K562 (cell line): ENCODE data around the gene PANK2. TPM values are rescaled to one million over a fixed set of nuclear protein-coding genes. Genes with fewer than 3 reads are reported as not detected.

Experiments
- ATF1 ChIP-seq, 2 experiments: fragments of 450-650 bp in 1 of 2; IDR thresholded peaks; 2 replicates each; pipeline ENCODE4 v1.6.1; 2016; ENCODE audit warnings: missing compliant biosample characterization in 1 of 2, missing genetic modification characterization in 1 of 2
- C11orf30 ChIP-seq: fragments of 450-650 bp; IDR thresholded peaks from 2 replicates; pipeline ENCODE4 v1.6.1; 2016; ENCODE audit warnings: low read depth, mild to moderate bottlenecking
- CBX1 ChIP-seq: sonication (generic); IDR thresholded peaks from 2 replicates; pipeline ENCODE4 v1.6.1; 2016; ENCODE audit warnings: antibody characterized with exemption, low read depth, mild to moderate bottlenecking
- CHCHD3 ChIP-seq: fragments of 250-450 bp; sonication (Bioruptor Pico); IDR thresholded peaks from 2 replicates; pipeline ENCODE4 v2.1.2; 2022; ENCODE audit warnings: mild to moderate bottlenecking
- CREB1 ChIP-seq, 2 experiments: sonication (generic) in 1 of 2; formaldehyde crosslinking in 1 of 2; IDR thresholded peaks; 2 replicates each; pipeline versions ENCODE4 v1.6.1 to v1.8.0; 2012 to 2022; ENCODE audit warnings: inconsistent platforms in 1 of 2, mild to moderate bottlenecking in 1 of 2, missing genetic modification reagents in 1 of 2, moderate library complexity in 1 of 2
- CTBP1 ChIP-seq: fragments of 450-650 bp; IDR thresholded peaks from 2 replicates; pipeline ENCODE4 v1.6.1; 2016; ENCODE audit warnings: borderline replicate concordance
- DPF2 ChIP-seq: fragments of 450-650 bp; IDR thresholded peaks from 2 replicates; pipeline ENCODE4 v1.6.1; 2016
- ELF2 ChIP-seq: fragments of 250-450 bp; sonication (Bioruptor Pico); IDR thresholded peaks from 2 replicates; pipeline ENCODE4 v1.5.0; 2021; ENCODE audit warnings: mild to moderate bottlenecking
- ELF4 ChIP-seq: fragments of 450-650 bp; formaldehyde crosslinking; IDR thresholded peaks from 2 replicates; pipeline ENCODE4 v1.4.0; 2022; ENCODE audit warnings: missing genetic modification characterization
- ERF ChIP-seq: fragments of 450-650 bp; formaldehyde crosslinking; IDR thresholded peaks from 2 replicates; pipeline ENCODE4 v1.4.0; 2020; ENCODE audit warnings: mild to moderate bottlenecking, mixed read lengths
- ETV6 ChIP-seq, 3 experiments: fragments of 150-350 bp in 1 of 3; sonication (generic) in 1 of 3; formaldehyde crosslinking in 1 of 3; IDR thresholded peaks; 2 replicates each; pipeline versions ENCODE4 v1.6.1 to v1.8.0; 2014 to 2022; ENCODE audit warnings: borderline replicate concordance in 2 of 3, low read depth in 2 of 3, antibody characterized with exemption in 1 of 3, low read length in 1 of 3, mild to moderate bottlenecking in 1 of 3, missing genetic modification reagents in 1 of 3
- GABPB1 ChIP-seq: sonication (generic); formaldehyde crosslinking; IDR thresholded peaks from 2 replicates; pipeline ENCODE4 v1.8.0; 2022; ENCODE audit warnings: mild to moderate bottlenecking, missing genetic modification reagents
- NR2C2 ChIP-seq, 2 experiments: fragments of 200-800 bp in 1 of 2; sonication (Bioruptor generic) in 1 of 2; sonication (generic) in 1 of 2; formaldehyde crosslinking in 1 of 2; IDR thresholded peaks; 2 replicates each; pipeline versions ENCODE4 v1.6.1 to v1.8.0; 2016 to 2022; ENCODE audit warnings: mild to moderate bottlenecking in 1 of 2, missing compliant biosample characterization in 1 of 2, missing genetic modification characterization in 1 of 2, missing genetic modification reagents in 1 of 2
- PML ChIP-seq: IDR thresholded peaks from 2 replicates; pipeline ENCODE4 v1.6.1; 2012; ENCODE audit warnings: low read length, inconsistent platforms
- RBM25 ChIP-seq: fragments of 200-400 bp; formaldehyde crosslinking; IDR thresholded peaks from 2 replicates; pipeline ENCODE4 v1.6.1; 2018; ENCODE audit warnings: low read length, low read depth, moderate library complexity; ENCODE audit not compliant: severe bottlenecking
- SIRT6 ChIP-seq: IDR thresholded peaks from one replicate; pipeline ENCODE4 v1.6.1; 2012; ENCODE audit warnings: low read depth, mild to moderate bottlenecking, control low read depth, inconsistent platforms, low read length, moderate library complexity
- TSC22D4 ChIP-seq: fragments of 450-650 bp; IDR thresholded peaks from 2 replicates; pipeline ENCODE4 v1.6.1; 2016; ENCODE audit warnings: missing genetic modification characterization, missing biosample characterization, control low read depth
- ZBTB7A ChIP-seq: IDR thresholded peaks from 2 replicates; pipeline ENCODE4 v1.6.1; 2011; ENCODE audit warnings: low read depth, mild to moderate bottlenecking, low read length, moderate library complexity, borderline replicate concordance; ENCODE audit not compliant: control insufficient read depth
- ZEB2 ChIP-seq: fragments of 450-650 bp; IDR thresholded peaks from 2 replicates; pipeline ENCODE4 v1.6.1; 2016
- ZNF695 ChIP-seq: fragments of 450-650 bp; formaldehyde crosslinking; IDR thresholded peaks from 2 replicates; pipeline ENCODE4 v1.4.0; 2020; ENCODE audit warnings: mild to moderate bottlenecking, moderate library complexity
- polyA plus RNA-seq, 8 experiments: library from polyadenylated mRNA; depleted of rRNA in 4 of 8; stranded (reverse) in 5 of 8; unstranded in 3 of 8; fragments of >200 nt; fragmentation: Nextera tagmentation in 2 of 8; fragmentation: Illumina TruSeq in 1 of 8; extraction: Ambion mirVana in 2 of 8; extraction: Trizol in 1 of 8; gene quantifications; 2 replicates each; pipeline versions ENCODE4 v1.2.1 to v1.2.3, GENCODE V29; 2011 to 2014; ENCODE audit warnings: inconsistent platforms in 1 of 8, missing spikeins in 1 of 8
- total RNA-seq, 7 experiments: library from RNA; depleted of rRNA in 6 of 7; stranded (reverse); fragments of >200 nt in 6 of 7; fragmentation: Illumina TruSeq in 2 of 7; extraction: Trizol in 2 of 7; gene quantifications; 2 replicates each; pipeline versions ENCODE4 v1.2.1 to v1.2.3, GENCODE V29; 2011 to 2021; ENCODE audit warnings: low replicate concordance in 1 of 7
- TF ChIP-seq, protein P1 (sequence below): fragments of 250-450 bp; sonication (Bioruptor Pico); IDR thresholded peaks from 2 replicates; pipeline ENCODE4 v1.8.0; 2021; ENCODE audit warnings: moderate library complexity, mild to moderate bottlenecking, inconsistent platforms
- TF ChIP-seq, protein P2 (sequence below): fragments of 250-450 bp; sonication (Bioruptor Pico); IDR thresholded peaks from 2 replicates; pipeline ENCODE4 v1.4.0; 2020
- TF ChIP-seq, protein P3 (sequence below): sonication (generic); formaldehyde crosslinking; IDR thresholded peaks from 2 replicates; pipeline ENCODE4 v1.8.1; 2023; ENCODE audit warnings: mild to moderate bottlenecking, missing genetic modification reagents, moderate library complexity

Gene PANK2
- total and polyA plus RNA-seq, 9 of the 15 experiments (the other 6 are each of a cell fraction or from before 2014, with no cell fraction given) = 14.9 to 43.5 (median 31.4) TPM

DNA sequence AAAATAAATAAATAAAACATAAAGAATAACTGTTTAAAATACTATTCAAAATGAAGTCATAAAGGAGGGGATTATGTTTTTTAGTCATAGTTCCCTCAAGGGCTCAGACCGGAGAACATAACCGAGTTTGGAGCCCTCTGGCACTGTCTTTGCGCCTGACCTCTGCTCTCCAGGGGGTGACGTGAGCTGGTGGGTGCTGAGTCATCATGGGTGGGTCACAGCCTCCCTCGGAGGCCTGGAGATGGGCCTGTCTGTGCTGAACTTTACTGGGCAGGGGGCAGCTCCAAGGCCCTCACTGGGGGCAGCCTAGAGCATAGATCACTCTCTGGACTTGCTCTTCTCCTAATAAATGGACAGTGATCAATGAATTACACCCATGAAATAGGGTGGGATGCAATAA, 45.7 kb upstream of the PANK2 start (continued):
- TF ChIP-seq, protein P1, sequence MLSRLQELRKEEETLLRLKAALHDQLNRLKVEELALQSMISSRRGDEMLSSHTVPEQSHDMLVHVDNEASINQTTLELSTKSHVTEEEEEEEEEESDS = no peak
- TF ChIP-seq ETV6 (IDR thresholded peaks at IDR 0.05; ENCODE audit: borderline replicate concordance in 1 of 2, low read depth in 2 of 2, low read length in 1 of 2) = no peak
- TF ChIP-seq ETV6 (CRISPR knock-in tag; IDR thresholded peaks at IDR 0.05; ENCODE audit: borderline replicate concordance) = no peak
- no peak for TF ChIP-seq GABPB1
- TF ChIP-seq, protein P2, sequence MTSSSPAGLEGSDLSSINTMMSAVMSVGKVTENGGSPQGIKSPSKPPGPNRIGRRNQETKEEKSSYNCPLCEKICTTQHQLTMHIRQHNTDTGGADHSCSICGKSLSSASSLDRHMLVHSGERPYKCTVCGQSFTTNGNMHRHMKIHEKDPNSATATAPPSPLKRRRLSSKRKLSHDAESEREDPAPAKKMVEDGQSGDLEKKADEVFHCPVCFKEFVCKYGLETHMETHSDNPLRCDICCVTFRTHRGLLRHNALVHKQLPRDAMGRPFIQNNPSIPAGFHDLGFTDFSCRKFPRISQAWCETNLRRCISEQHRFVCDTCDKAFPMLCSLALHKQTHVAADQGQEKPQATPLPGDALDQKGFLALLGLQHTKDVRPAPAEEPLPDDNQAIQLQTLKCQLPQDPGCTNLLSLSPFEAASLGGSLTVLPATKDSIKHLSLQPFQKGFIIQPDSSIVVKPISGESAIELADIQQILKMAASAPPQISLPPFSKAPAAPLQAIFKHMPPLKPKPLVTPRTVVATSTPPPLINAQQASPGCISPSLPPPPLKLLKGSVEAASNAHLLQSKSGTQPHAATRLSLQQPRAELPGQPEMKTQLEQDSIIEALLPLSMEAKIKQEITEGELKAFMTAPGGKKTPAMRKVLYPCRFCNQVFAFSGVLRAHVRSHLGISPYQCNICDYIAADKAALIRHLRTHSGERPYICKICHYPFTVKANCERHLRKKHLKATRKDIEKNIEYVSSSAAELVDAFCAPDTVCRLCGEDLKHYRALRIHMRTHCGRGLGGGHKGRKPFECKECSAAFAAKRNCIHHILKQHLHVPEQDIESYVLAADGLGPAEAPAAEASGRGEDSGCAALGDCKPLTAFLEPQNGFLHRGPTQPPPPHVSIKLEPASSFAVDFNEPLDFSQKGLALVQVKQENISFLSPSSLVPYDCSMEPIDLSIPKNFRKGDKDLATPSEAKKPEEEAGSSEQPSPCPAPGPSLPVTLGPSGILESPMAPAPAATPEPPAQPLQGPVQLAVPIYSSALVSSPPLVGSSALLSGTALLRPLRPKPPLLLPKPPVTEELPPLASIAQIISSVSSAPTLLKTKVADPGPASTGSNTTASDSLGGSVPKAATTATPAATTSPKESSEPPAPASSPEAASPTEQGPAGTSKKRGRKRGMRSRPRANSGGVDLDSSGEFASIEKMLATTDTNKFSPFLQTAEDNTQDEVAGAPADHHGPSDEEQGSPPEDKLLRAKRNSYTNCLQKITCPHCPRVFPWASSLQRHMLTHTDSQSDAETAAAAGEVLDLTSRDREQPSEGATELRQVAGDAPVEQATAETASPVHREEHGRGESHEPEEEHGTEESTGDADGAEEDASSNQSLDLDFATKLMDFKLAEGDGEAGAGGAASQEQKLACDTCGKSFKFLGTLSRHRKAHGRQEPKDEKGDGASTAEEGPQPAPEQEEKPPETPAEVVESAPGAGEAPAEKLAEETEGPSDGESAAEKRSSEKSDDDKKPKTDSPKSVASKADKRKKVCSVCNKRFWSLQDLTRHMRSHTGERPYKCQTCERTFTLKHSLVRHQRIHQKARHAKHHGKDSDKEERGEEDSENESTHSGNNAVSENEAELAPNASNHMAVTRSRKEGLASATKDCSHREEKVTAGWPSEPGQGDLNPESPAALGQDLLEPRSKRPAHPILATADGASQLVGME (CRISPR knock-in tag) = no peak
- no peak for TF ChIP-seq ERF (CRISPR knock-in tag)
- no peak for TF ChIP-seq CTBP1
- no peak for TF ChIP-seq TSC22D4
- no peak for TF ChIP-seq SIRT6
- TF ChIP-seq NR2C2 (CRISPR knock-in tag; IDR thresholded peaks at IDR 0.05) = 0 out of 2 replicates have a peak, but pooled peaks have one; percentile 49
- peak; percentile 90 for TF ChIP-seq NR2C2 (tag; IDR thresholded peaks at IDR 0.05)
- TF ChIP-seq, protein P3, sequence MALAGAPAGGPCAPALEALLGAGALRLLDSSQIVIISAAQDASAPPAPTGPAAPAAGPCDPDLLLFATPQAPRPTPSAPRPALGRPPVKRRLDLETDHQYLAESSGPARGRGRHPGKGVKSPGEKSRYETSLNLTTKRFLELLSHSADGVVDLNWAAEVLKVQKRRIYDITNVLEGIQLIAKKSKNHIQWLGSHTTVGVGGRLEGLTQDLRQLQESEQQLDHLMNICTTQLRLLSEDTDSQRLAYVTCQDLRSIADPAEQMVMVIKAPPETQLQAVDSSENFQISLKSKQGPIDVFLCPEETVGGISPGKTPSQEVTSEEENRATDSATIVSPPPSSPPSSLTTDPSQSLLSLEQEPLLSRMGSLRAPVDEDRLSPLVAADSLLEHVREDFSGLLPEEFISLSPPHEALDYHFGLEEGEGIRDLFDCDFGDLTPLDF = no peak
- no peak for TF ChIP-seq ELF2 (CRISPR knock-in tag)
- peak; percentile 84; the same call in 1 of the 2 replicates for TF ChIP-seq ZBTB7A
- TF ChIP-seq CBX1 = no peak
- no peak for TF ChIP-seq ZNF695 (CRISPR knock-in tag)
- no peak for TF ChIP-seq RBM25
- TF ChIP-seq PML = no peak
- TF ChIP-seq DPF2 = peak; percentile 79
- TF ChIP-seq CHCHD3 (CRISPR knock-in tag) = no peak
- TF ChIP-seq ATF1 (CRISPR knock-in tag; IDR thresholded peaks at IDR 0.05) = no peak
- peak; percentile 77 for TF ChIP-seq ATF1 (tag; IDR thresholded peaks at IDR 0.05)
- TF ChIP-seq ZEB2 = no peak
- peak; percentile 38; the same call in 1 of the 2 replicates for TF ChIP-seq CREB1 (IDR thresholded peaks at IDR 0.05)
- 0 out of 2 replicates have a peak, but pooled peaks have one; percentile 57 for TF ChIP-seq CREB1 (CRISPR knock-in tag; IDR thresholded peaks at IDR 0.05)
- TF ChIP-seq C11orf30 = peak; percentile 96
- no peak for TF ChIP-seq ELF4 (CRISPR knock-in tag)
